GM21526 (cell line): ENCODE results near the gene MGLL.

Source experiments
- ATAC-seq: cut with Tn5 transposase; IDR thresholded peaks from one replicate; pipeline ENCODE4 v1.9.1; 2021; ENCODE audit warnings: moderate library complexity; ENCODE audit not compliant: unreplicated experiment, low FRiP score

Gene MGLL

DNA sequence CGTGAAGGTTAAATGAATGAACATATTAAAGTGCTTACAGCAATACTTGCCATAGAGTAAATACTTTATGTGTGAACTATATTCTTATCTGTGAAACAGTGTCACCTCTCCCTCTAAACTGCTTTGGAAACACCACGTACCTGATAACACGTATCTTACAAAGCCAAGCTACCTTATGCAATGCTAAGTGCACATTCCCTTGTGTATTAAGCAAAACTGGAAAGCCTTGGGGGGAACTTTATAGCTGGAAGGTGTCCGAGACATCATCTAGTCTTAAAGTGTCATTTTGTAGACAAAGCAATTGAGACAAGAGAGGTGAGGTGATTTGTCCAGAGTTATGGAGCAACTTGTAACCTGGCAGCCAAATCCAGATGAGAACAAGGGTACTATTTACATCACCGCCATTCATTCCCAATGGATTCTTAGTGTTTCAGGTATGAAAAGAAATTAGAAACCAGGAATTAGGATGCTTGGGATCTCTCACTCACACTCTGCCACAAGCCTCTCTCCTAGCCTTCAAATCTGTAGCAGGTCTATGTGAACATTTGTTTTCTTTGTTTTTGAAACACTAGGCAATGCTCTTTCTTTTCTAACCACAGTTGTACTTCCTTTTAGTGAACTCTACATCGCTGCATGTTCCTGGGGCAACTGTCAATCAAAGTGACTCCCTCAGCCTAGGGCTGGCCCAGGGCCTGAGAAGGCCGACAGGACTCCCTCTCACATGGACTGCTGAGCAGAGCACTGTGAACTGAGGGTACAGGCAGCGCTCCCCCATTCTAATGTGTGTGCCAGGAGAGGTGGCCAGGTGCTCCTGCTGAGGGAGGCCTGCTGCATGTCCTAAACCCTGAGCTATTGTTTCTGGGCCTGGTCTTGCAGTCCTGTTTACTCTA is 13.9 kb upstream of the MGLL start:
- peak; percentile 65 for ATAC-seq

DNA sequence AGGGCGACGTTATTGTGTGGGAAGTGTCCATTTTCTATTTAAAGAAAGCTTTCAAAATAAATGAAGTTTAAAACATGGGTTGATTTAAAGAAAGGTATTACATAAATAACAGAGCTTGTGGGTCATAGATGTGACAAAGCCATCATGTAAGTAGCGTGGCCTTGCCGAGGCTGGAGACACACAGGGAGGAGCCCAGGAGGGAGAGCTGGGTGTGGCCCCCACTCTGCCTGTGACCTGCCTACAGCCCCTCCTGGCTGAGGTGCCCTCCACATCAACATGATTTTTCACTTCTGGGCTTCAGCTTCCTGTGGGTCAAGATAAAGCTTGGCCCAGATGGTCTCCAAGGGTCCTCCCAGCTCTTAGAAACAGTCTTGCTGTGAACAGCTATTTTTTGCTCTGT is 12.5 kb upstream of the MGLL start:
- ATAC-seq, result no peak

DNA sequence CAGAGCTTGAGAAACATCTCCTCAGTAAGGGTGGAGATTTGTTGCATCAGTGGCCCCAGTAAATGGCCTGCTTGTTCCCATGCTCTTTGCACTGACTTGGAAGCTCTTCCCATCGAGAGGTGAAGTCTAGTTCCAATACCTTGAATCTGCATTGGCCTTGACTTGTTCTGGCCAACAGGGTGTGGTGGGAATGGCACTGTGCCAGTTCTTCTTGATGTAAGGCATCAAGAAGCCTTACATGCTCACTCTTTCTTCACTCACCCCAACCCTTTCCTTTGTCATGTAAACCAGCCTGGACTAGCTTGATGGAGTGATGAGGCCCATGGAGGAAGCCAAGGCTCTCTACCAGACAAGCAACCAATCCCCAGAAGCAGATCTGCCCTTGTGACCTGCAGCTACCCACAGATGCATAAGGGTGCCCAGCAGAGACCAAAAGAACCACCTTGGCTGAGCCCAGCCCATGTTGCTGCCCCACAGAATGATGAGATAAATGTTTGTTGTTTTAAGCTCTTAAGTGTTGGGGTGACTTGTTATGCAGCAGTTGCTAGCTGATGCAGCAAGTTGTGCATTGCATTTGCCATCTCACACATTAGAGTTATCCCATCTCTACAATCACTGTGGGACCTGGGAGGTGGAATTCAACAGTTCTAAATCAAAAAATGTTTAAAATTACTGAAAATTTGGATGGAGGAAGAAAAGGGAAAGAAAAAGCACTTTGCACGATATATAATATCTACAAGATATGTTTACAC is 11.1 kb upstream of the MGLL start:
- no peak for ATAC-seq

DNA sequence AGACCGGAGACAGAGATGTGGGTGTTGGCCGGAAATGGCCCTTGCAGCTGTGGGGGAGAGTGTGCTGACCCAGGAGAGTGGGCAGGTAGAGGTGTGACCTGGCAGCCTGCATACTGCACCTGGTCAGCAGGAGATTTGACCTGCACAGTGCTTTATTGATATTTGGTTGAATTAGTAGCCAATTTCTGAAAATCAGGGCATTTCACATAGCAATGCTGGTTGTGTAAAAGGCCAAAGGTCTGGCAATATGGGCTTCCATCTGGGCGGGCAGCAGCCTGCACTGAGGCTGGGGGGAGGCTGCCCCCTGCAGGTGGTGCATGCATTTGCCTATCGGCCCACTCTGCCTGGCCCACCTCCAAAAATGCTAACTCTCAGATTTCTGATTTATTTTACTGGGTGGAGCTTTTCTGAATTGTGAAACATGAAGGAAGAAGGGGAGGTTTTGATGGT is 9.4 kb upstream of the MGLL start:
- ATAC-seq, result no peak

DNA sequence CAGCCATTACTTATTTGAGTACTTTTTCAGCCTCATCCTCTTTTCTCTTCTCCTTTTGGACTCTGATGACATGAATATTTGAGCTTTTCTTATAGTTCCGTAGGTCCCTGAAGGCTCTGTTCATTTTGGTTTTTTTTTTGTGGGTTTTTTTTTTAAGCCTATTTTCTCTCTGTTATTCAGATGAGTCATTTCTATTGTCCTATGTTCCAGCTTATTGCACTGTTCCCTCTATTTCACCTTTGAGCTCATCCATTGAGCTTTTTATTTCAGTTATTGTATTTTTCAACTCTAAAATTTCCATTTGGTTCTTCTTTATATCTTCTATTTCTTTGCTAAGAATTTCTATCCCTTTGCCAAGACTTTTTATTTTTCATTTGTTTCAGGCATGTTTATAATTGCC is 7.2 kb upstream of the MGLL start:
- ATAC-seq, result no peak

DNA sequence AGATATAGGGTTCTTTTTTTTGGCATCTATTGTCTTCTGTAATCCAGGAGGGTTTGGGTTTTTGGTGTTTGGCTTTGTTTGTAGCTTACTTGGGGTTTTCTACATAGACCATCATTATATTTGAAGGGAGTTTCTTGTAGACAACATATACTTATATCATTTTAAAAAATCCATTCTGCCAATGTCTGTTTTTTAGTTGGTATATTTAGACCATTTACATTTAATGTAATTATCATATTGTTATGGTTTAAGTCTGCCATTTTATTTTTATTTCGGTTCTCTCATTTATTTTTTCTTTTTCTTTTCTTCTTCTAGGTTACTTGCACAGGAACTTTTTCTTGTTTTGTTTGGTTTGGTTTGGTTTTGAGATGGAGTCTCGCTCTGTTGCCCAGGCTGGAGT is 5.5 kb upstream of the MGLL start:
- ATAC-seq, result no peak

DNA sequence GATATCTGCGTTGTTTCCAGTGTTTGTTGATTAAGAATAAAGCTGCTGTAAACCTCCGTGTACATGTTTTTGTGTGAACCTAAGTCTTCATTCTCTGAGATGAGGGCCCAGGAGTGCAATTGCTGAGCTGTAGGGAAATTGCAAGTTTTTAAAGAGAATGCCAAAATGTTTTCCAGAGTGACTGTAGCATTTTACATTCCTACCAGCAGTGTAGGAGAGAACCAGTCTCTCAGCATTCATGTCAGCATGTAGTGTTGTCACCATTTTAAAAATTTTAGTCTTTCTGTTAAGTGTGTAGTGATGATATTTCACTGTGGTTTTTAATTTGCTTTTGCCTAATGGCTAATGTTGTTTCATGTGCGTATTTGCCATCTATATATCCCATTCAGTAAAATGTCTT is 3.4 kb upstream of the MGLL start:
- ATAC-seq, result no peak

DNA sequence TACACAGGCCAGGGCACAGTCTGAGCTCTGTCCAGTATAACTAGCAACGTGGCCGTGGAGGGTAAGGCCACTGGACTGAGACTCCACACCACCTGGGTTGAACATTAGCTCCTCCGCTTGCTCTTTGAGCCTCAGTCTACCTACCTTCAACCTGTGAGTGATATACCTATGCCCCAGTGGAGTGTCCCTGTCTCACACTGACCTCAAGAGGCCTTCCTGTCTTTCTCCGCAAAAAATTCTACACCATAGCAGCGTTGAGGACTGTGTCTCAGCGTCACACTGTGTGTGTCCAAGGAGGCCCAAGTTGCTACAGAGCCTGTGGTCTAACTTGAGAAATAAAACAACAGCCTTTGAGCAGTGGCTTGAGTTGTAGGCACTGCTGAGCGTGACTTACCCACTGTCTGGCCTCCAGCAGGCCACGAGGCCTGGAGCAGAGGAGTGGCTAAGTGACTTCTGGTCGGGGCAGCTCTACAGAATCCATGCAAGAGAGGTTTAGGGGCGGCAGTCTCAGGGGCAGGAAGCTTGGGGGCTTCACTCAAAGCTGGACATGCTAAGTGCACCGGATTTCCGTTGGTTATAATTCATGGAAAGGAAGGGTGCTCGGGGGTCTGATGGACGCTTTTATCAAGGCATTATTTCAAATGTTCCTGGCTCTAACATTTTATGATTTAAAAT is 2.0 kb upstream of the MGLL start:
- ATAC-seq, result no peak

DNA sequence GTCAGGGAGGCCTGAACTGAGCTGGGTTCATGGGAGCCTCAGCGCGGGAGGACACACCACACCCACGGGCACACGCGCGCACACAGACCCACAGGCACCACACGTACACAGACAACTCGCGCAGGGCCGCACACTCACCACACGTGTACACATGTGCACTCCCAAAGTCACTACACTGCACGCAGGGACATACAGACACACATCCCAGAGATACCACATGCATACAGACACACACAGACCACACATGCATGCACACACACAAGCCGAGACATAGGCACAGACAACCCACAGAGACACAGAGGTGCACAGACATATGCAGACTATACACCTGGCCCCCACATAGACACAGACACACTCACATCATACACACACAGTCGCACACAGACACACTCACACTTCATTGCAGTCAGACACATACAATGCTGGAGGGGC is 1.1 kb upstream of the MGLL start:
- ATAC-seq, result no peak

DNA sequence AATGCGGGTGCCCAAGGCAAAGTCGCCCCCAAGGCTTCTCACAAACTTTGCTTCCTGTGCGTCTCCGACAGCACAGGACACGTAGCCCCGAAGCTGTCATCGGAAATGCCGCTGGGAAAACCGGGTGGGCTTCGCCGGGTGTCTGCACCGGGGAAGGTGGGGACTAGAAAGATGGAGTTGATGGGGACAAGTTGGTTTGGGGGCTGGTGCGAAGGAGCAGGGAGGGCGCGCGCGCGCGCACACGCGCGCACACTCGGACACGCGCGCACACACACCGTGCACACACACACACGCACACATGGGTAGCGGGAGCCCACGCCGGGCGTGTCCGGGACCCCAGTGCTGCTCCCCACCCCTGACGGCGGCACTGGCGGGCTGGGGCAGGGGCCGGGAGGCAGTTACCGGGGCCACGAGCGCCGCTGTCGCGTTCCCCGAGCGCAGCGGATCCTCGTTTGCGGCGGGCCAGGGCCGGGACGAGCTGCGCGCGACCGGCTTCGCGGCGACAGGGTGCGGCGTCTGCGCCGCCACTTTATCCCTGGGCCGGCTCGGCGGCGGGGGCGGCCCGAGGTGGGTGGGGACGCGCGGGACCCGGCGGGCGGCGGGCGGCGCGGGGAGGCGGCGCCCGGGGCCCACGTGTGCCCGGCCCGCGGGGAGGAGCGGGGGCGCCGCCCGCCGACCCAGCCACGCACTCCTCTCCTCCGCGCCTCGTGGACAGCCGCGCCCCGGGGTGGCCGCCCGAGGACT is 539 bp upstream of the MGLL start:
- ATAC-seq, result peak; percentile 40

DNA sequence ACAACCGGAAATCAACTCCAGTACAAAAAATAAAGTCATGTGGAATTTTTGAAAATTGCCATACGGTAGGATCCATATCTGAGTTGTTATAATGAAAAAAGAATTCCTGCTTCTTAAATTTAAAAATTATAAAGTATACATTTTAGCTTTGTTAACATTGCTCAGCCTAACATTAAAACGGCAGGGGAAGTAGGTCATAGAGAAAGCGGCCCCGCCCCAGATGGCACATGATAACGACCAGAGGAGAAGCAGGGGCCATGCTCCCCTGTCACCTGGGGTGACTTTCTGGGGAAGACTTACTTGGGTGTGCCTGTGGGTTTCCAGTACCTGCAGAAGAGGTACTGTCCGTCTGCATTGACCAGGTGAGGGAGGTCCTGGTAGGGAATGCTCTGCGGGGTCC is 921 bp downstream of the MGLL start:
- ATAC-seq, result no peak

DNA sequence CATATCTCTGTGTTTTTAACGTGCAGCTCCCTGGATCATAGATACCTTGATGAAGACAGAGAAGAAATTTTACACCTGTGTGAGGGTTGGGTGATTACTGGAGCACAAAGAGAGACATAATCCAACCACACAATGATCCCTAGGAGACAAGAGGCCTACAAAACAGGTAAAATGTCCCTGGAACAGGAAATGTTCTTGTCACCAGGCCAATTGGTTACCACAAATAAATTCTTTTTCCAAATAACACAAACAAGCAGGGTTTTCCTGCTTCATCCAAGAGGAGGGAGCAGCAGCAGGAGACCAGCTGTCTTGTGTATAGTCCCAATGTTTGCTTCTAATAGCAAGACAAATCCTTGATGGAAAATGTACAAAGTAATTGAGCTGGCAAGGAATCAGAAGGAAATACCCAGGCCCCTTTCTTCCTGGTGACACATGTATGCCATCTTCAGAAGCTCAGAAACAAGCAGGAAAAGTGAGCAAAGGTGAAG is 1.4 kb downstream of the MGLL start:
- ATAC-seq, result no peak

DNA sequence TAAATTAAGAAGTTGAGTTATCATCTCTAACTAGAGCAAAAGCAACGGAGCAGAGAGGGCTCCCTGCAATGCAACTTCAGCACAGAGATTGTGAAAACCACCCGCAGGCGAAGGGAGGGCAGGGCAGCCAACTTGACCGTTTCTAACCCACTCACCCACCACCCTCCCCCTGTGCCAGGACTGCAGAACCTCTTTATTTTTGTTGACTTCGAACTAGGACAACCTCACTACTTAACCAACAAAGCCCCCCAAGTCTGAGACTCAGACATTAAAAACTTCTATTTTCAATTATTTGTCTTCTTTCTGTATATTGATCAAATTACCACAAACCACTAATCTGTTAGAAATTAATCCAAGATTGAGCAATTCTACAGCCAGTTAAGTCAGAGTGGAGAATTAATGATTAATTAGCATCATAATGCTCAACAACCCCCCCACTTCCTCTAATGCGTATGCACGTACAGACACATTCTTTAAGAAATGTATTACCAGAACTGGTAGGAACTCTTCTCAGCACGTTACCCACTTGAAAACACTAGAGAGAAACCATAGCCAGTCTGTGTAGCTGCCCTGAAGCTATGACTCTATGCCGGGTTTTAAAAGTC is 2.0 kb downstream of the MGLL start:
- no peak for ATAC-seq

DNA sequence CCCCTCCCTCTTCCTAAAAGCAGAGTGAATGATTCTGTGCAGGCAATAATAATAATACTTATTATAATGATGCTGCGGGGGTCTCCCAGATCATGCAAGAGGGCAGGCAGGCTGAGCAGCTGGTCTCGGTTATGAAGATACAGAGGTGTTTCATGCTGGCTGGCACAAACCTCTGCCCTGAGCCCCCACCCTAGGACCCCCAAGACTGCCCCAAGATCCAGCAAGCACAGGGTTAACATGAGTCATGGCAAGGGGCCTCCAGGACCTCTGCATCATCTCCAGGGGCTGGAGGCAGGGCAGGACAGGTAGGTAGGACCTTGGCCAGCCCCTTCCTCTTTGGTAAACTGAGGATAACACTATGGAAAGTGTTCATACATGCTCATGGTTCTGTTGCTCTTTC is 2.7 kb downstream of the MGLL start:
- no peak for ATAC-seq

DNA sequence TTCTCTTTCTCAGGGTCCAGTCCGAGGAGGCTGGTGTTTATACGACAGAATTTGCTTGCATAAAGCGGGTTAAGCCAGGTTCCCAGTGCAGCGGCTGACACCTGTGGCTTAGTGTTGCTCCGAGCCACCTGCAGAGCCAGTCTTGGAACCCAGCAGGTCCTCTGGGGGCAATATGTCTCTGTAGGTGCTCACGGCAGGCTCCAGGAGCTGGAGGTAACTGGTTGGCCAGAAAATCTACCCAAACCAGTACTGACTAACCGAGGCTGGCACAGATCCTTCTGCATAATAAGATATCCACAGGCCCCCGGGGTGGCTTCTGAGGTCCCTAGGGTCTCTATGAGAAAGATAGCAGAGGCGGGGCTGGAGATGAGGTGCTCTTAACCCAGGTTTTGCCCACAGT is 3.2 kb downstream of the MGLL start:
- ATAC-seq, result no peak

DNA sequence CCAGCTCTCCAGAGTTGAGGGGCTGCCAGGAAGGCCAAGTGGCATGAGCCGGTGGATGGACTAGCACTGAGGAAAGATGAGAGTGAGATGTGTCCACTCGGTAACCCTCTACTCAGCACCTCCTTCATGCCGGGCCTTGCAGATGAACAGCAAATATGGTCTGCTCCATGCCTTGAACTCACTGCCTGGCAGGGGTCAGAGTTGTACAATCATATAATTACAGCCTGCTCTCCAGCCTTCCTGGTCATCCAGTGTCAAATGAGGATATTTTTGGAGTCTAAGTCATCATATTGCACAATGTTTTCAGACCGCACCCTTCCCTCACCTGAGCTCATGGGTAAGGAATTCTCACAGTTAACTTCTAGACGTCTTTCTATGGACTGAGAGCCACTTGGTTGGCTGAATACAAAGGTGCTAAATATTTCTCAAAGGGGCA is 4.9 kb downstream of the MGLL start:
- no peak for ATAC-seq

DNA sequence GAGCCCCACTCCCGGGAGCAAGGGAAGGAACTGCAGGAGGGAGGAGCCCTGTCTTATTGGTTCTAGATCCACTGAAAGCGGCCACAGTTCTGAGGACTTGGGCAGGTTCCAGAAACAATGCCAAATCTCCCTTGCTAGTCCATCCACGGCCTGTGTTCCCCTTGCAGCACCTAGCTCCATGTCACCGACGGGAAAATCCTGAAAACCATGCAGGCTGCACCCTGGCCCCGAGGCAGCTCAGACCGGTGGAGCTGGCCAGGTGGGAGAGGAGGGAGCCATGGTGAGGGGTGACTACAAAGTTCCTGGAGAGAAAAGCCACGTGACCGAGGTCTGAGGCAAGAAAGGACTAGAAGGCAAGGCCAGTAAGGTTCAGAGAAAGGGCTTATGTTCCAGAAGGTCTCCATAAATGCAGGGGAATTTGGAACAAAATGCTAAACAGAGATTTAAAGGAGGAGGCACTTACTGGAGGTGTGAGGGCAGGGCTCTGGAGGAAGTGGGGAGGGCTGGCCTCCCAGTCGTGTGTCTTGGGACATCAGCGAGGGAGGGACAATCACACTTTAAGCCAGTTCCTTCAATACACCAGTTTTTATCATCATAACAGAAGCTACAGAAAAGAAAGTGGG is 5.4 kb downstream of the MGLL start:
- no peak for ATAC-seq

DNA sequence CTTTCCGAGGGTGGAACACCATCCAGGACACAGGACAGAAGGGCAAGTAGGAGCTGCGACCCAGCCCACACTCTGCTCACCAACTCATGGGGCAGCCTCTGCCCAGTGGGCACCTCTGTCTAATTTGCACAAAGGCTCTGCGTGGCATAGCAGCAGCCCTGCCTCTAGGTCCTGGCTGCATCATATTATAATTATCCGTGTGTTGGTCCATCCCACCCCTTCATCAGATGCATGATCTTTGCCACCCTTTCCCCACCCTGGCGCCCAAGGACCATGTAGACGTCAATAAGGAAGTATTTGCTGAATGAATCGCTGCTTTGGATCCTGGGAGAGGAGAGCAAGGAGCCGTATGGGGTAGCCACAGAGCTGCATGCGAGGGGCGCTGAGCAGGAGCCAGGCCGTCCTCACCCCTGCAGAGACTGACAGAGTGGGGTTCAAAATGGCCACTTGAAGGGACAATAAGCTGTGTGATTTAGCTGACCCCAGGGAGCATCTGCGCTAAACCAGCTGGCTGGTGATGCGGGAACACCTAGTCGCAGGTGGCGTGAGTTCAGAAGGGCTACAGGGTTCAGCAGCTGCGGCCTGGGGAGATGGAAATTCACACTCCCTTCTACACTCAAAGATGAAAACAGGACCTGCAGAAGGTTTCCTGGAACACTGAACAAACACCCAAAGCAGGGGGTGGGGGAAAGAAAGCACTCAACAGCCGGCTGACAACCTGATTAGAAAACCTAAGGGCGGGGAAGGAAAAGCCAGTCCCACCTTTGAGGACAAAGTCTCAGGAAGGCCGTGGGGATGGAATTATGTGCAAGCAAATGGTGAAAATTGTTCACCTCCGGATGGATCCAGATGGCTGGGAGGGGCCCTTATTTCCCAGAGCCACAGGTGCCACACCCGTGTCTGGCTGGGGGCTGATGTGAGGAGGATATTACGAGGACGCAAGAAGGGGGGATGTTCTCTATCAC is 6.4 kb downstream of the MGLL start:
- ATAC-seq, result no peak
